Motor neuron (in vitro differentiated cells): ENCODE measurements around the gene OSBPL2. TPM values are rescaled to one million over a fixed set of nuclear protein-coding genes. Genes with fewer than 3 reads are reported as not detected.
A peak's percentile ranks its signal among the peaks of the same experiment; 100 is the strongest.

Source experiments
- ATAC-seq, 8 experiments: fragments of 200-7000 bp; cut with Tn5 transposase; replicated peaks in 6 of 8; 2 replicates each; pipeline ENCODE4 v1.8.0; 2021; ENCODE audit warnings: mild to moderate bottlenecking in 8 of 8, moderate library complexity in 8 of 8
- H3K27ac ChIP-seq, 2 donors: fragments of 250-450 bp; sonication (Bioruptor Pico); 2 replicates each; pipeline ENCODE4 v1.9.0; 2021; ENCODE audit warnings: antibody characterized with exemption in 2 of 2, mild to moderate bottlenecking in 2 of 2, moderate library complexity in 1 of 2
- H3K4me1 ChIP-seq, 2 donors: fragments of 250-450 bp; sonication (Bioruptor Pico); replicated peaks in 1 of 2; 2 replicates each; pipeline ENCODE4 v1.6.1; 2021; ENCODE audit warnings: antibody characterized with exemption in 2 of 2, mild to moderate bottlenecking in 2 of 2, moderate library complexity in 1 of 2
- H3K4me3 ChIP-seq, 5 donors: fragments of 250-450 bp; sonication (Bioruptor Pico); 2 replicates each; pipeline ENCODE4 v1.9.0; 2021; ENCODE audit warnings: antibody characterized with exemption in 5 of 5, mild to moderate bottlenecking in 5 of 5, moderate library complexity in 4 of 5
- WGBS, 10 experiments: fragments of 450-650 bp; shearing (Covaris generic); methylation state at CpG; one replicate each; pipeline ENCODE4 v1.0.0; 2022; 5-methylcytosine and 5-hydroxymethylcytosine counted together
- in situ Hi-C, 9 experiments: fragments of 400-800 bp; cut with MboI; loops; one replicate each; pipeline ENCODE4 v1.15.0; 2021; ENCODE audit warnings: low sequenced_read_pairs in 9 of 9, low pct_unique_long_range_greater_than_20kb in 2 of 9; ENCODE audit not compliant: unreplicated experiment in 9 of 9
- total RNA-seq, 8 experiments: library from RNA; unstranded; fragments of 300-600 nt; gene quantifications; 2 replicates each; pipeline versions ENCODE4 v1.2.3 to v1.2.4, GENCODE V29; 2022

Gene OSBPL2
- total RNA-seq, 8 experiments from 2014 or later: 22.4 to 33.4 (median 26.6) TPM

DNA sequence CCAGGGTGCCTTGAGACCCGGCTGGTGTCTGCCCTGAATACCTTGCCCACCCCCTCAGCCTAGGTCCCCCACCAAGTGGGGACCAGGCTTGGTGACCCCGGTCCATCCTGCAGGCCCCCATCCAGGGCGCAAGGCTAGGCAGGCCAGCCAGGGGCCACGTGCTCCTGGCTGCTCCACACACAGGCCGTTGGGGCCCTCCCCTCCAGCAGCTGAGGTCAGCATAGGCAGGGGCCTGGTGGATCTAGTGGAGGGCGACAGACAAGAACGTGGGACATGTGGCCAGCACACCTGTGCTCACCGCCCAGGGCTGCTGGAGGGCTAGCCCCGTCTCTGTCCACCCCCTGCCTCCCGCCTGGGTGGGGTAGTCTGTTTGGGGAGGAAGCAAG is 10.7 kb upstream of the OSBPL2 start:
- Histone ChIP-seq H3K4me1 (peaks cover 0 to 6% of the 10 kb centered on the region in 2 donors), H3K4me3 (no peak overlapping the region), H3K27ac (no peak overlapping the region)
- in situ Hi-C loops: no loop called here
- ATAC-seq: peak; percentile 24 to 66 (median 52)
- 27% methylated on average over 3 of the region's 10 CpGs; no CpG with 5 or more reads in 9 of the 10 experiments for whole genome bisulfite sequencing, 10 experiments

DNA sequence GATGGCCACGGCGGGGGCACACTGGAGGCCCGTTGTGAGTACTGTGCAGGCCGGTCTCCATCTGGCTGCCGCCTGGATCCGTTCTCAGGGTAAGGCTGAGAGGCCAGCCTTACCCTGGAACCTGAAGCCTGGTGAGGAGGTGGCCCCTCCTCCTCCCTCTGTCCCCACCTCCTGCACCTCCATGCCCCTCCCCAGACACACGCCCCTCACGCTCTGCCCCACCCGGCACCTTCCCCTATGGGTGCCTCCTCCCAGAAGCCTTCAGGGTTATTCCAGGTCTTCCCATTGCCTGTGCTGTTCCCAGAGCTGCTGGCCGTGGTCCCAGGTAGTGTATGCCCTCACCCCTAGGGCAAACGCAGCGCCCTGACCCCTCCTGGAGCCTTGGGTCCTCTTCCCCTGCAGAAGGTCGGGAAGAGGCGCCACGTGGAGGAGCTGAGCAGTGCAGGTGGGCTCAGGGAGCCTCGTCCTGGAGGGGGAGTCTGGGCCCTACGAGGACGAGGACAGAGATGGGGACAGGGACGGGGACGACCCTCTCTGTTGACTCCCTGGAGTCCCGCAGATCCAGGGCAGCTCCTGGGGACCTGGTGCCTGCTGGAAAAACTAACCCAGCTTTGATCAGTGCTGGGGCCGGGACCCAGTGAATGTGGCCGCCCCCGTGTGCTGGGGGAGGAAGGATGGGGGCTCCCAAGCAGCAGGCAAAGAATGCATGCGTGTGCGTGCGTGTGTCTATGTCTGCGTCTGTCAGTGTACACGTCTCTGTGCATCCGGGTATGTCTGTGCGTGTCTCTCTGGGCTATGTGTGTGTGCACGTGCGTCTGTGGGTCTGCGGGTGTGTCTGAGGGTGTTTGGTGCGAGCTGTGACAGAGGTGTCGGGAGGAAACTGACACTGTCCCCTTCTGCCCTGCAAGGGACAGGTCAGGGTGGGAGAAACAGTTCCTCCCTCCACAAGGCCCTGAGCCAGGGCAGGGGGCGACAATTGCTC is 10.1 kb upstream of the OSBPL2 start:
- no peak overlapping the region for H3K4me3 ChIP-seq
- in situ Hi-C loops: no loop called here
- no peak overlapping the region for H3K27ac ChIP-seq
- H3K4me1 ChIP-seq: peaks cover 0 to 6% of the 10 kb centered on the region in 2 donors
- 0 to 97% (median 74%) methylated on average over 2 to 6 of the region's 37 CpGs; no CpG with 5 or more reads in 6 of the 10 experiments for WGBS, 10 experiments
- ATAC-seq: peak; percentile 18 to 78 (median 52)

DNA sequence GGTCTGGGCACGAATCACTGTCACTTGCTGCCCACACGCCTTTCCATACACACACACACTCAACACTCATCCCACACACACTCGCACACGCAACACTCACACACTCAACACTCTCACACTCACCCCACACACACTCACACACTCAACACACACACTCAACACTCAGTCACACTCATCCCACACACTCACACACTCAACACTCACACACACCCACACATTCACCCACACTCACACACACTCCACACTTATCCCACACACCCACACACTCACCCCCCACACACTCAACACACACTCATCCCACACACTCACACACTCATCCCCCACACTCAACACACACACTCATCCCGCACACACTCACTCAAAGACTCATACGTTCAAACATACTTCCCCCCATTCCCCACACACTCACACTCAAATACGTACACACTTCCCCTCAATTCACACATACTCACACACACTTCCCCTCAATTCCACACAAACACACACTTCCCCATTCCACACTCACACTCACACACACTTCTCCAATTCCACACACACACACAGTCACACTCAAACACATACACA is 9.3 kb upstream of the OSBPL2 start:
- in situ Hi-C loops: no loop called here
- no peak overlapping the region for H3K27ac ChIP-seq
- H3K4me3 ChIP-seq: no peak overlapping the region
- ATAC-seq: no peak
- H3K4me1 ChIP-seq: peaks cover 0 to 7% of the 10 kb centered on the region in 2 donors
- 34 to 100% (median 85%) methylated on average over 2 to 6 of the region's 7 CpGs; no CpG with 5 or more reads in 2 of the 10 experiments for WGBS, 10 experiments

DNA sequence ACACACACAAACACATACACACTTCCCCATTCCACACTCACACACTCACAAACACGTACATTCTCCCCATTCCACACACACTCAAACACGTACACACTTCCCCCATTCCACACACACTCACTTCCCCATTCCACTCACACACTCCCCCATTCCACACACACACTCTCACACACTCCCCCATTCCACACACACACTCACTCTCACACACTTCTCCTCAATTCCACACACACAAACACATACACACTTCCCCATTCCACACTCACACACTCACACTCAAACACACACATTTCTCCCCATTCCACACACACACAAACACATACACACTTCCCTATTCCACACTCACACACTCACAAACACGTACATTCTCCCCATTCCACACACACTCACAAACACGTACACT is 8.7 kb upstream of the OSBPL2 start:
- no peak for ATAC-seq
- WGBS, 10 experiments: 0 to 100% (median 60%) methylated on average over 1 to 4 of the region's 4 CpGs; no CpG with 5 or more reads in 1 of the 10 experiments
- H3K27ac ChIP-seq: no peak overlapping the region

DNA sequence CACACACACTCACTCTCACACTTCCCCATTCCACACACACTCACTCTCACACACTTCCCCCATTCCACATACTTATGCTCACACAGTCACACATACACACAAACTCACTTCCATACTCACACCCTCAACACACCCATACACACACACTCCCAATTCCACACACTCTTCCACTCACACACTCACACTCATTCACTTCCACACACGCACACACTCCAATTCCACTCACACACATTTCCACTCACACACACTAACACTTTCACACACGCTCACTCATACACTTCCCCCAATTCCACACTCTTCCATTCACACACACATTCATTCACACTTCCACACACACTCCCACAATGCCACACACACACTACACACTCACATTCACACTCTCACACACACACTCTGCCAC is 8.0 kb upstream of the OSBPL2 start:
- no peak overlapping the region for H3K4me3 ChIP-seq
- H3K27ac ChIP-seq: no peak overlapping the region
- WGBS, 10 experiments: 25 to 89% (median 79%) methylated on average over 1 to 2 of the region's 2 CpGs; no CpG with 5 or more reads in 2 of the 10 experiments
- in situ Hi-C loops: no loop called here
- ATAC-seq: no peak
- peaks cover 9 to 19% of the 10 kb centered on the region in 2 donors for H3K4me1 ChIP-seq

More for the DNA sequence above, 8.7 kb upstream of the OSBPL2 start:
- in situ Hi-C loops: no loop called here
- no peak overlapping the region for H3K4me3 ChIP-seq
- H3K4me1 ChIP-seq: peaks cover 3 to 13% of the 10 kb centered on the region in 2 donors

DNA sequence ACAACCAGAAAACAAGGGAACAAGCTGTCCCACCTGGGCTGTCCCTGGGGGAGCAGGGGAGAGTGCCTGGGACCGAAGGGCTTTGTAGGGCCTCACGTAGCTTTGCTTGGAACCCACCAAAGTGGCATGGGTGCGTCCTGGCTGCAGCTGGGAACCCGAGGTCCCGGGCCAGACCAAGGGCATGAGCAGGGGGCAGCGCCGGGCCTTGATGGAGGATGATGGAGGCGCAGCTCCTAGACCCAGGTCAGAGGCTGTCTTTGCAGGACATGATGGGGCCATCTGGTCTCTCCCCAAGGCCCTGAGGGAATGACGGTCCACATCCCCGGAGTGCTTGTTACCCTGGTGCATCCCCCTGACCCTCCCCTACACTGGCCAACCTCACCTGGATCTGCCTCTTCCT is 7.6 kb upstream of the OSBPL2 start:
- 63 to 100% (median 100%) methylated on average over 1 to 3 of the region's 10 CpGs; no CpG with 5 or more reads in 7 of the 10 experiments for WGBS, 10 experiments
- ATAC-seq: no peak
- H3K4me1 ChIP-seq: peaks cover 12 to 23% of the 10 kb centered on the region in 2 donors
- in situ Hi-C loops: no loop called here
- H3K4me3 ChIP-seq: no peak overlapping the region
- no peak overlapping the region for H3K27ac ChIP-seq

DNA sequence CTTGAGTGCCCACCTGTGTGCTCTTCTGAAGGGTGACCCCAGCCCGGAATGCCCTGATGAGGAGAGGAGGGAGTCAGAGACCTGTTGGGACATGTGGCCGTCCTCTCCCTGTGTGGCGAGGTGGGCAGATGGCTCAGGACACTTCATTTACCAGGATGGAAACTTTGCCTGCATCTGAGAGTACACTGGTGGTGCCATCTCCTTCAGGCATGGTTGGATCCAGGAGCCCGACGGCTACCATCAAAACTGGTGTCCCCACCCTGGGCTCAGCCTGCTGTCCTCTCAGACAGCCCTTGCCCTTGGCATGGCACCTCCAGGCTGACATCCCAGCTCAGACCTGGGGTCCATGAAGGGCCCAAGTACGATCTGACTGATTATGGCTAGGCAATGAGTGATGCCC is 7.0 kb upstream of the OSBPL2 start:
- H3K27ac ChIP-seq: no peak overlapping the region
- H3K4me1 ChIP-seq: peaks cover 17 to 29% of the 10 kb centered on the region in 2 donors
- WGBS, 10 experiments: 90% methylated on average over 2 of the region's 6 CpGs; no CpG with 5 or more reads in 9 of the 10 experiments
- H3K4me3 ChIP-seq: no peak overlapping the region
- ATAC-seq: no peak
- in situ Hi-C loops: no loop called here

DNA sequence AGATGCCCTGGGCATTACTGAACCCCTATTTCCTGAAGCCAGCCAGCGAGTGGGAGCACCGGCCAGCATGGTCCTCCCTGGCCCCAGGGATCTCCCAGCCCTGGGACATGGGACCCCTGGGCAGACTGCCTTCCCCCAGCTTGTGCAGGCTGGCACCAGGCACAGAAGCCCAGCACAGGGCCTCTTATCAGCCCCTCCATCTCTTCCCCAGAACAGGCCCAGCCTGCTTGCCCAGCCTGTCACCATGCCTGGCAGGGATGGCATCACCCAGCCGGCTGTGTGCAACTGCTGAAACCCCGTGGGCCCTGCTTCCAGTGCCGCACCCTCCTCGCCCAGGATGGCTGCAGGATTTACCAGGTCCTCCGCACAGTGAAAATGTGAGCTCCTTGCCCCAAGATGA is 6.1 kb upstream of the OSBPL2 start:
- WGBS, 10 experiments: 60 to 100% methylated on average over 2 to 7 of the region's 7 CpGs; no CpG with 5 or more reads in 8 of the 10 experiments
- H3K4me1 ChIP-seq: peaks cover 25 to 36% of the 10 kb centered on the region in 2 donors
- in situ Hi-C loops: no loop called here
- H3K4me3 ChIP-seq: no peak overlapping the region
- no peak for ATAC-seq
- no peak overlapping the region for H3K27ac ChIP-seq

DNA sequence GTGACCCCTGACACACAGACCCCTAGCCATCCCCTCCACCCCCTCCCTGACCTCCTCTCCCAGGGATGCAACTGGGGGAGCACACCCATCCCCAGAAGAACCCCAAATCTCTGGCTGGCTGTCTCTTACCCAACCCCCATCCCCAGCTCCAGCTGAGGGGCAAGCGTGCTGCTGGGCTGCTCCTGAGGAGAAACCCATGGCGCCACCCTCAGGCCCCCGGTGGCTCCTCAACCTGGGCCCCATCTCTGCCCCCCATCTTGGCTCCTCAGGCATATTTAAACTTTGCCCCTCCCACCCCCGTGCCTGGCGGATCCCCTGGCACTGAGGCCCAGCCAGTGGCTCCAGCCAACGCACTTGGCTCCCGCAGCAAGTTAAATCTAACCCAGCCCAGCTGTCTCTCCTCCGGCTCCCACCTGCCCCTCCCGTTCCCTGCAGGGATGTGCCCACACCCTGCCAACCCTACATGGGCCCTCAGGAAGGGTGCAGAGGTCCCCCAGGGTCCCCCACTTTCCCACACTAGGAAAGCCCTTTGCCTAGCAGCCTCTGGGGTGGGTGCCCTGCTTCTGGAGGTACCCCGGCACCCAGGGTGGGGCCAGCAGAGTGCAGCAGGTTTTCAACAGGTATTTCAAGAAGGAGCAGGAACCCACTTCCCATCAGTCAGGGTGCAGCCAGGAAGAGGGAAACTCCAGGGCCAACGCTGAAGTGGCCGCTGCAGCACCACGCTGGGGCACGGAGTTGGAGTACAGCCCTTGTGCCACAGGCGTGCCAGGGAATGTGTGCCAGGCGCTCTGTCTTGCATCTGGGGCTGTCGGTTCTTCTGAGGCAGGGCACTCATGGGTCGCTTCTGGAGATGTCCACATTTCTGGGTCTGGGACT is 5.3 kb upstream of the OSBPL2 start:
- no peak overlapping the region for H3K4me3 ChIP-seq
- 72 to 100% (median 94%) methylated on average over 1 to 8 of the region's 18 CpGs; no CpG with 5 or more reads in 6 of the 10 experiments for whole genome bisulfite sequencing, 10 experiments
- no peak for ATAC-seq
- in situ Hi-C loops: no loop called here
- H3K27ac ChIP-seq: no peak overlapping the region
- H3K4me1 ChIP-seq: peaks cover 33 to 38% of the 10 kb centered on the region in 2 donors

DNA sequence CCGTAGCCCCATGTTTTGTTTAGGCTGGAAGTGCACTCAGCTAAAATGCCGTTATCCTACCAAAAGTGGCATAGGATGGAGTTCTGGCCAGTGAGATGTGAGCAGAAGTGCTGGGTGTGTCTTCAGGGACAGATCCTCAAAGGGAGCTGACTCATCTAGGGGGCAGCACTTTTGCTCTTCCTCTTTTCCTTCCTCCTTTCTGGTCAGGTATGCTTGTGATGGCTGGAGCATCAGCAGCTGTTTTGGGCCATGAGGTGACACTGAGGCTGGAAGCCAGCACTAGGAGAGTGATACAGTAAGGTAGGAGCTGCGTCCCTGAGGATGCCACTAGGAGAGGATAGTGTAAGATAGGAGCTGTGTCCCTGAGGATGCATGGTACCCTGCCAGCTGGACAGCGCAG is 4.6 kb upstream of the OSBPL2 start:
- H3K4me3 ChIP-seq: no peak overlapping the region
- in situ Hi-C loops: no loop called here
- H3K4me1 ChIP-seq: peaks cover 33 to 38% of the 10 kb centered on the region in 2 donors
- 57 to 100% (median 100%) methylated on average over 1 to 3 of the region's 4 CpGs; no CpG with 5 or more reads in 5 of the 10 experiments for WGBS, 10 experiments
- no peak for ATAC-seq
- H3K27ac ChIP-seq: no peak overlapping the region

DNA sequence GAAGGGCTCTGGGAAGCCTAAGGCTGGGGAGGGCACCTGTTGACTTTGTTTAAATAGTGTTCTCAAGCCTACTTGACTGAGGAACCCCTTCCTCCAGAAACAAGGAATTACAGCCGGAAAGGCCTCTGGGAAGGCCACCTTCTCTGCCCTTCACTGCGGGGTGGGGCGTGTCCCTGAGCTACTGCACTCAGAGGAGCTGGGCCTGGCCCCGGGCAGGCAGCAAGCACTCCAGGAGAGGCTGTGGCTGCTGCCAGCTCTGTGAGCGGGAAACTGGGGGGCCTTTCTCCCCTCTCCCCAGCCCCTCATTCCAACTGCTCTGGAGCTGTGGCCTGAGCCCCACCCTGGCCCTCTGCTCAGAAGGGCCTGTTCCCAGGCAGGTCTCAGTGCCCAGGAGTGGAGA is 4.0 kb upstream of the OSBPL2 start:
- 48 to 90% methylated on average over 2 to 4 of the region's 5 CpGs; no CpG with 5 or more reads in 8 of the 10 experiments for WGBS, 10 experiments
- in situ Hi-C loops: no loop called here
- Histone ChIP-seq H3K4me1 (peaks cover 34 to 39% of the 10 kb centered on the region in 2 donors), H3K27ac (peak overlapping the region in 1 of 2 donors; percentile 76), H3K4me3 (no peak overlapping the region)
- no peak for ATAC-seq

DNA sequence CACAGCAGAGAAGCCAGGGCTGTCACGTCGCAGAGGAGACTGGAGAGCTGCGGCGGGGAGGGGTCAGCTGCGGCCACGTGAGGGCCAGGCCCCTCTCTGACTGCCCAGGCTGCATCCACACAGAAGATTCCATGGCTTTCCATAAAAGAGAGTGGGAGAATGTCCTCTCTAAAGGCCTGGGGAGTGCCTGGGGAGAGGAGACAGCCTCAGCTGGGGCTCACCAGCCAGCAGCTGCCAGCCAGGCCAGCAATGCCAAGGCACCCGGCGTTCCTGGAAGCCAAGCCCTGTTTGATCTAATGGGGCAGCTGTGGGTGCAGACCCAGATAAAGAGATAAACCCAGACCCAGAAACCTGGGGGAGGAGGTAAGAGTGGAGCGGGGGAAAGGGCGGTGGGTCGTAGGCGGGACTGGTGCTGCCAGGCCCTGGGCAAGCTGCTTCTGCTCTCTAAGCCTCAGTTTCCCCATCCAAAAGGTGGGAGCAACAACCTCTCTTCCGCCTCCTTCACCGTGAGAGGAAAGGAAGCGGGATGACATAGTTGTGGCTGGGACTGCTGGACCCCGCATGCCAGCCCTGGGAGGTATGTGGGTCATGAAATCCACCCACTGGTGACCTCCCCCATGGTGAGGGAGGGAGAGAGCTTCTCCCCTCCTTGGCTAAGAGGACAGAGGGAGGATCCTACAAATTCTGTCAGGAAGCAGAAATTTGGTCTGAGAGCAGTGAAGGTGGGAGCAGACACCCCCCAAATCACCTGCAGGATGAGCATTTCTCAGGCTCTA is 3.1 kb upstream of the OSBPL2 start:
- in situ Hi-C loops: no loop called here
- Histone ChIP-seq H3K4me3 (no peak overlapping the region), H3K27ac (peak overlapping the region in 1 of 2 donors; percentile 76), H3K4me1 (peaks cover 39 to 44% of the 10 kb centered on the region in 2 donors)
- ATAC-seq: no peak
- 0 to 50% (median 32%) methylated on average over 2 to 4 of the region's 16 CpGs; no CpG with 5 or more reads in 5 of the 10 experiments for WGBS, 10 experiments
